VCaP (cell line): ENCODE data around the gene MISP.
"Not testable (repeated sequence)": the region's sequence is repeated elsewhere in the genome, so short reads cannot be mapped to it uniquely, and the experiment has no call there.

Experiments used
- H3K27ac ChIP-seq: fragments of 450-650 bp; 2 replicates; pipeline ENCODE4 v1.5.1; 2017
- CTCF ChIP-seq: fragments of 450-650 bp; conservative IDR thresholded peaks from 2 replicates; pipeline ENCODE4 v1.5.1; 2017; ENCODE audit warnings: mild to moderate bottlenecking, moderate library complexity

MISP gene

GRCh38 chr19:726993-727956, 23.6 kb upstream of the MISP start:
- no peak for TF ChIP-seq CTCF
- no peak overlapping the region for H3K27ac ChIP-seq

- H3K27ac ChIP-seq: no peak overlapping the region
- no peak for TF ChIP-seq CTCF
Measured at GRCh38 chr19:728011-728410, 22.9 kb upstream of the MISP start.

GRCh38 chr19:729564-729963, 21.3 kb upstream of the MISP start:
- H3K27ac ChIP-seq: not testable (repeated sequence)

- TF ChIP-seq CTCF: no peak
Measured at GRCh38 chr19:729965-730668, 20.8 kb upstream of the MISP start.

GRCh38 chr19:731000-731399, 19.9 kb upstream of the MISP start:
- no peak for TF ChIP-seq CTCF

More at GRCh38 chr19:729965-730668, 20.8 kb upstream of the MISP start:
- H3K27ac ChIP-seq: no peak overlapping the region

GRCh38 chr19:732148-733069, 18.5 kb upstream of the MISP start:
- no peak overlapping the region for H3K27ac ChIP-seq
- no peak for TF ChIP-seq CTCF

More at GRCh38 chr19:731000-731399, 19.9 kb upstream of the MISP start:
- H3K27ac ChIP-seq: no peak overlapping the region

GRCh38 chr19:734716-735115, 16.2 kb upstream of the MISP start:
- H3K27ac ChIP-seq: no peak overlapping the region

More at GRCh38 chr19:734716-735115, 16.2 kb upstream of the MISP start:
- no peak for TF ChIP-seq CTCF
